Lung (tissue), 12 donors: ENCODE results near the gene FHAD1. TPM values are rescaled to one million over a fixed set of nuclear protein-coding genes. Genes with fewer than 3 reads are reported as not detected.

ENCODE experiments used
- ATAC-seq: fragments of 200-7000 bp; cut with Tn5 transposase; one replicate; pipeline ENCODE4 v1.9.1; 2020; ENCODE audit warnings: moderate number of reproducible peaks; ENCODE audit not compliant: insufficient read depth, low FRiP score
- DNase-seq, 3 donors: peaks; one replicate each; pipeline ENCODE4 v3.0.0-alpha.2; 2013 to 2017
- H3K27ac ChIP-seq, 2 donors: one replicate each; pipeline ENCODE4 v1.5.1; 2013; ENCODE audit warnings: mild to moderate bottlenecking in 2 of 2, moderate library complexity in 2 of 2, control low read depth in 1 of 2, inconsistent platforms in 1 of 2, low read depth in 1 of 2, low read length in 1 of 2
- H3K27me3 ChIP-seq, 3 donors: one replicate each; pipeline ENCODE4 v1.5.1; 2013; ENCODE audit warnings: low read length in 2 of 3; ENCODE audit not compliant: control insufficient read depth in 3 of 3, insufficient read depth in 3 of 3
- H3K36me3 ChIP-seq, 4 donors: one replicate each; pipeline ENCODE4 v1.5.1; 2013; ENCODE audit warnings: low read length in 4 of 4, mild to moderate bottlenecking in 1 of 4, moderate library complexity in 1 of 4; ENCODE audit not compliant: control insufficient read depth in 4 of 4, insufficient read depth in 4 of 4
- H3K4me1 ChIP-seq, 5 donors: one replicate each; pipeline ENCODE4 v1.5.1; 2013; ENCODE audit warnings: low read length in 5 of 5, mild to moderate bottlenecking in 2 of 5, moderate library complexity in 1 of 5; ENCODE audit not compliant: control insufficient read depth in 5 of 5, insufficient read depth in 5 of 5
- H3K4me3 ChIP-seq: one replicate; pipeline ENCODE4 v1.5.1; 2013; ENCODE audit warnings: mild to moderate bottlenecking, control low read depth, moderate library complexity
- H3K9ac ChIP-seq, 2 donors: one replicate each; pipeline ENCODE4 v1.5.1; 2013; ENCODE audit warnings: low read length in 2 of 2, control low read depth in 1 of 2; ENCODE audit not compliant: insufficient read depth in 1 of 2
- H3K9me3 ChIP-seq, 4 donors: one replicate each; pipeline ENCODE4 v1.5.1; 2013; ENCODE audit warnings: low read length in 3 of 4, mild to moderate bottlenecking in 1 of 4, moderate library complexity in 1 of 4; ENCODE audit not compliant: control insufficient read depth in 4 of 4, insufficient read depth in 3 of 4
- WGBS, 2 donors: extraction: QIAGEN DNeasy Blood & Tissue Kit; methylation state at CpG; one replicate each; pipeline ENCODE4 v1.1.7; 2013; 5-methylcytosine and 5-hydroxymethylcytosine counted together
- polyA plus RNA-seq, 2 donors: library from polyadenylated mRNA; stranded (reverse); fragments of 200-250 nt; gene quantifications; one replicate each; pipeline ENCODE4 v1.2.1, GENCODE V29; 2013
- total RNA-seq, 2 donors: library from RNA; depleted of rRNA in 1 of 2; stranded (reverse); fragments of >200 nt in 1 of 2; gene quantifications; one replicate each; pipeline ENCODE4 v1.2.1, GENCODE V29; 2014 to 2021
- TF ChIP-seq, protein P1 (sequence below): IDR thresholded peaks from 2 replicates; pipeline ENCODE4 v1.5.1; 2012; ENCODE audit warnings: mild to moderate bottlenecking; ENCODE audit errors: control extremely low read depth, extremely low read depth
- donor health status: control.
- donor health status: control.
- donor health status: Bipolar disorder and iron deficiency.
- donor health status: healthy.
- donor health status: DM: yes; HTN: yes; CAD: no.

The FHAD1 gene
- total and polyA plus RNA-seq, 4 donors: 4.4 to 25.9 (median 9.2) TPM

DNA sequence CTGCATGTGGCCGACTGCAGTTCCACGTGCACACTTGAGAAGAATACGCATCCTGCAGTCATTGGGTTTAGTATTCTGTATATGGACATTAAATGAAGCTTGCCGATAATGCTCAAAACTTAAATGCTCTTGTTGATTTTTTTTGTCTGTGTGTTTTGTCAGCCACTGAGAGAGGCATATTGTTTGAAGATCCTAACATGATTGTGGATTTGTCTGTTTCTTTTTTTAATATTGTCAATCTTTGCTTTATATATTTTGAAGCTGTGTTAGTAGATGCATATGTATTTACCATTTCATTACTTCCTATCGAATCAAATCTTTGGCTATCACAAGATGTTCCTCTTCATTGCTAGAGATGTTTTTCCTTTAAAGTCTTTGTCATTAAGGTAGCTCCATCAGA, 73.2 kb downstream of the FHAD1 start:
- H3K9me3 ChIP-seq: peaks cover 0 to 2% (median 0%) of the 10 kb centered on the region in 4 donors
- H3K36me3 ChIP-seq: no peaks in the 10 kb centered on the region
- no peak for ATAC-seq
- no peak for DNase-seq
- TF ChIP-seq, protein P1, sequence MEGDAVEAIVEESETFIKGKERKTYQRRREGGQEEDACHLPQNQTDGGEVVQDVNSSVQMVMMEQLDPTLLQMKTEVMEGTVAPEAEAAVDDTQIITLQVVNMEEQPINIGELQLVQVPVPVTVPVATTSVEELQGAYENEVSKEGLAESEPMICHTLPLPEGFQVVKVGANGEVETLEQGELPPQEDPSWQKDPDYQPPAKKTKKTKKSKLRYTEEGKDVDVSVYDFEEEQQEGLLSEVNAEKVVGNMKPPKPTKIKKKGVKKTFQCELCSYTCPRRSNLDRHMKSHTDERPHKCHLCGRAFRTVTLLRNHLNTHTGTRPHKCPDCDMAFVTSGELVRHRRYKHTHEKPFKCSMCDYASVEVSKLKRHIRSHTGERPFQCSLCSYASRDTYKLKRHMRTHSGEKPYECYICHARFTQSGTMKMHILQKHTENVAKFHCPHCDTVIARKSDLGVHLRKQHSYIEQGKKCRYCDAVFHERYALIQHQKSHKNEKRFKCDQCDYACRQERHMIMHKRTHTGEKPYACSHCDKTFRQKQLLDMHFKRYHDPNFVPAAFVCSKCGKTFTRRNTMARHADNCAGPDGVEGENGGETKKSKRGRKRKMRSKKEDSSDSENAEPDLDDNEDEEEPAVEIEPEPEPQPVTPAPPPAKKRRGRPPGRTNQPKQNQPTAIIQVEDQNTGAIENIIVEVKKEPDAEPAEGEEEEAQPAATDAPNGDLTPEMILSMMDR: no peak
- no peak overlapping the region for H3K27ac ChIP-seq
- 96 to 98% methylated on average over 5 of the region's 5 CpGs for WGBS, 2 donors
- no peak overlapping the region for H3K4me3 ChIP-seq
- no peaks in the 10 kb centered on the region for H3K27me3 ChIP-seq
- no peak overlapping the region for H3K9ac ChIP-seq
- H3K4me1 ChIP-seq: peaks cover 0 to 22% (median 7%) of the 10 kb centered on the region in 5 donors

DNA sequence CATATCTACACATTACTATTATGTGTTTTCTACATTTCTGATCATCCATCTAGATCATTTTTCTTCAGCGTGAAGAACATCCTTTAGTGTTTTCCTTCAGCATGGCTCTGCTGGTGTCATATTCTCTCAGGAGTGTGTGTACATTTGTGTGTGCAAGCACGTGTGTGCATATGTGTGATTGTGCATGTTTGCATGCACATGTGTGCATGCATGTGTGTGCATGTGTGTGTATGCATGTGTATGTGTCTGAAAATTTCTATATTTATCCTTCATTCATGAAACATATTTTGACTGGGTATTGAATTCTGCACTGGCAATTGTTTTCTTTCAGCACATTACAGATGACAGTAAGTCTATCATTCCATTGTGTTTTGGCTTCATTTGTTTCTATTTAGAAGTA, 74.6 kb downstream of the FHAD1 start:
- Histone ChIP-seq H3K4me3 (no peak overlapping the region), H3K27ac (no peak overlapping the region), H3K4me1 (peaks cover 0 to 14% (median 7%) of the 10 kb centered on the region in 5 donors), H3K9me3 (peaks cover 0 to 2% (median 0%) of the 10 kb centered on the region in 4 donors), H3K36me3 (no peaks in the 10 kb centered on the region), H3K9ac (no peak overlapping the region), H3K27me3 (no peaks in the 10 kb centered on the region)
- TF ChIP-seq, protein P1: no peak
- ATAC-seq (no peak), DNase-seq (no peak)
- 79 to 93% methylated on average over 2 of the region's 2 CpGs for WGBS, 2 donors

DNA sequence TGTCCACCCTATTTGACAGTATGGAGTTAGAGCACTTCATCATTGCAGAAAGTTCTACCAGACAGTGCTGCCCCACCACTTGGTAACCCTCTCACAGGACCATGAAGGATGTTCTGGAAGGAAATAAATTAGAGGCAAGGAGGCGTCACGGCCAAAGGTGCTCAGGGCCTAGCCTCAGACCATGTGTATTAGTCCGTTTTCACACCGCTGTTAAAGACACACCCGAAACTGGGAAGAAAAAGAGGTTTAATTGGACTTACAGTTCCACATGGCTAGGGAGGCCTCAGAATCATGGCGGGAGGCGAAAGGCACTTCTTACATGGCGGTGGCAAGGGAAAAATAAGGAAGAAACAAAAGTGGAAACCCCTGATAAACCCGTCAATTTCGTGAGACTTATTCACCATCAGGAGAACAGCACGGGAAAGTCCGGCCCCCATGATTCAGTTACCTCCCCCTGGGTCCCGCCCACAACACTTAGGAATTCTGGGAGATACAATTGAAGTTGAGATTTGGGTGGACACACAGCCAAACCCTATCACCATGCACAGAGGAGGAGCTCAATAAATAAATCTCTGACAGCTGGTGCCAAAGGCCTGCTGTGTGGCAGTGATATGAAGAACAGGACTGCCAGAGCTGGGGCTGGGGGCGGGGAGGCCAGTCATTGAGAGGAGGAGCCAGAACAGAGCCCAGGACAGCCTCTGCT, 75.8 kb downstream of the FHAD1 start:
- WGBS, 2 donors: 77 to 83% methylated on average over 14 of the region's 14 CpGs
- Histone ChIP-seq H3K4me3 (no peak overlapping the region), H3K4me1 (peaks cover 0 to 20% (median 11%) of the 10 kb centered on the region in 5 donors), H3K36me3 (no peaks in the 10 kb centered on the region), H3K9ac (no peak overlapping the region), H3K27ac (no peak overlapping the region), H3K9me3 (peaks cover 0 to 2% (median 0%) of the 10 kb centered on the region in 4 donors), H3K27me3 (no peaks in the 10 kb centered on the region)
- ATAC-seq (no peak), DNase-seq (no peak)
- TF ChIP-seq, protein P1: no peak
